ENCODE results near the gene SMG6.

Gene SMG6

DNA sequence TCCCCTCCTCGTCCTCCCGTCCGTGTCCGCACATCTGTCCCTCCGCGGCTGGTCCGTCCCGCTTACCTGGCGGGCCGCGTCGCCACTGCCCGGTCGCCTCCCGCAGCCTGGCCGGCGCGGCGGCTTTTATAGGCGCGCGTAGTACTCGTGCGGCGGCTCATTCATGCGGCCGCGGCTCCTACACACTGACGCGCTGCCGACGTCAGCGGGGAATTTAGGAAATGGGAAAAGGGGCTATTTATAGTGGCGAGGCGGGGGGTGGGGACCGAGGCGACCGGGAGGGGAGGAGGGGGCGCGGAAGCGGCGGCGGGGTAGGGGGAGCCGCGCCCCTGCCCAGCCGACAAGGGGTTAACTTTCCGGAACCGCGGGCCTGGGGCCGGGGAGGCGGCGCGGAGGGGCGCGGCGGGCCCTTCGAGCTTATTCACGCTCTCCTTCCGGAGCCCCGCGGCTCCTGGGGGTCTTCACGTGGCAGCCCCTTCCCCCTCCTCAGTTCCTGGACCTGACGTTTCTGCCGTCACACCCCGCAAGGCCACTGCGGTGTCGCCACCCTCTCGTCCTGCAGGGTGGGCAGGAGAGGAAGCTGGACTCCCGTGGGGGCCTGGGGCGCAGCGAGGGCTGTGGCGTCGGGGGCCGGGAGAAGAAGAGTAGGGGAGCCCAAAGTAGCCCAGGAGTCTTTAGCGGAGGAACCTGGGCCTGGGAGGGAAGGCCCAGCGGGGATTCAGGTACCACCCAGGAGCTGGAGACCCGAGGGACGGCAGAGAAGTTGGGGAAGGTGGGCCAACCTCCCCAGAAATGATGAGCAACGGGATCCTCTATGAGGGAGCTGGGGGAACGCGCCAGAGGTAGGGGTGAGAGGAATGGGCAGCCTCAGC, 252.3 kb downstream of the SMG6 start:
- in situ Hi-C loops (cut with MboI; ENCODE audit: low sequenced_read_pairs, unreplicated experiment), result no loop called here
- TF ChIP-seq, protein P1, sequence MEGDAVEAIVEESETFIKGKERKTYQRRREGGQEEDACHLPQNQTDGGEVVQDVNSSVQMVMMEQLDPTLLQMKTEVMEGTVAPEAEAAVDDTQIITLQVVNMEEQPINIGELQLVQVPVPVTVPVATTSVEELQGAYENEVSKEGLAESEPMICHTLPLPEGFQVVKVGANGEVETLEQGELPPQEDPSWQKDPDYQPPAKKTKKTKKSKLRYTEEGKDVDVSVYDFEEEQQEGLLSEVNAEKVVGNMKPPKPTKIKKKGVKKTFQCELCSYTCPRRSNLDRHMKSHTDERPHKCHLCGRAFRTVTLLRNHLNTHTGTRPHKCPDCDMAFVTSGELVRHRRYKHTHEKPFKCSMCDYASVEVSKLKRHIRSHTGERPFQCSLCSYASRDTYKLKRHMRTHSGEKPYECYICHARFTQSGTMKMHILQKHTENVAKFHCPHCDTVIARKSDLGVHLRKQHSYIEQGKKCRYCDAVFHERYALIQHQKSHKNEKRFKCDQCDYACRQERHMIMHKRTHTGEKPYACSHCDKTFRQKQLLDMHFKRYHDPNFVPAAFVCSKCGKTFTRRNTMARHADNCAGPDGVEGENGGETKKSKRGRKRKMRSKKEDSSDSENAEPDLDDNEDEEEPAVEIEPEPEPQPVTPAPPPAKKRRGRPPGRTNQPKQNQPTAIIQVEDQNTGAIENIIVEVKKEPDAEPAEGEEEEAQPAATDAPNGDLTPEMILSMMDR (IDR thresholded peaks at IDR 0.05; ENCODE audit: borderline replicate concordance, control extremely low read depth, extremely low read depth, insufficient read depth, missing control alignments), result no peak
- DNase-seq (ENCODE audit: low spot score), result no peak

DNA sequence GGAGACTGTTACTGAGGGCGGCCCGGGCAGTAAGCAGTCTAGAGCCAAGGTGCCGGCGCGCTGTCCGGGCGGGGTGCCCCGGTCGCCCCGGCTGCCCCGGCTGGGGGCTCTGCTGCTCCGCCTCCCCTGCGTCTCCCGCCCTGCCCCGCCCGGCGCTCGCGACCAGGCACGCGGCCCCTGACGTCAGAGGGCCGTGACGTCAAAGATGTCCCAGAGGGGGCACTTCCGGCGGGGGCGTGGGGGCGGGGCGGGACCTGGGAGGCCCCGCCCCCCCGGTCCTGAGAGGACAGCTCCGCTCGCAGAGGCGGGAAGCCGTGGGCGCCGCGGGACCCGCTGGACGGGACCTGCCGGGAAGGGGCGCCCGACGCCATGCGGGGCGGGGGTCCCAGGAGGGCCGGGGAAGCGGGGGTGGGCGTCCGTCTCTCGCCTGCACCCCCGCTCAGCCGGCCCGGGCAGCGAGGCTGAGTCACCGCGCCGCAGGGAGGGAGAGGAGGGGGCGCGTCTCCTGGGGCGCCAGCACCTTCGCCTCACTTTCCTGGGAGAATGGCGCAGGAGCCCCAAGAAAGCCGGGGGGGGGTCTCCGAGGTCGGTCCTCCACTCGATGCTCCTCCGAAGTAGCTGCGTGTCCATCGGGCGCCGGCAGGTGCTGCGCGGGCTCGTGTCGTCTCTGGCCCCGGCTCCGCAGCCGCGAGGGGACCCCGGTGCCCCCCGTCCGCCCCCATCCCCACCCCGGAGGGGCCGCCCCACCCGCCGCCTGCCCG, 253.1 kb downstream of the SMG6 start:
- TF ChIP-seq, protein P1 (IDR thresholded peaks at IDR 0.05; ENCODE audit: borderline replicate concordance, control extremely low read depth, extremely low read depth, insufficient read depth, missing control alignments), result no peak
- in situ Hi-C loops (cut with MboI; ENCODE audit: low sequenced_read_pairs, unreplicated experiment), result no loop called here
- DNase-seq (ENCODE audit: low spot score), result peak; percentile 80

DNA sequence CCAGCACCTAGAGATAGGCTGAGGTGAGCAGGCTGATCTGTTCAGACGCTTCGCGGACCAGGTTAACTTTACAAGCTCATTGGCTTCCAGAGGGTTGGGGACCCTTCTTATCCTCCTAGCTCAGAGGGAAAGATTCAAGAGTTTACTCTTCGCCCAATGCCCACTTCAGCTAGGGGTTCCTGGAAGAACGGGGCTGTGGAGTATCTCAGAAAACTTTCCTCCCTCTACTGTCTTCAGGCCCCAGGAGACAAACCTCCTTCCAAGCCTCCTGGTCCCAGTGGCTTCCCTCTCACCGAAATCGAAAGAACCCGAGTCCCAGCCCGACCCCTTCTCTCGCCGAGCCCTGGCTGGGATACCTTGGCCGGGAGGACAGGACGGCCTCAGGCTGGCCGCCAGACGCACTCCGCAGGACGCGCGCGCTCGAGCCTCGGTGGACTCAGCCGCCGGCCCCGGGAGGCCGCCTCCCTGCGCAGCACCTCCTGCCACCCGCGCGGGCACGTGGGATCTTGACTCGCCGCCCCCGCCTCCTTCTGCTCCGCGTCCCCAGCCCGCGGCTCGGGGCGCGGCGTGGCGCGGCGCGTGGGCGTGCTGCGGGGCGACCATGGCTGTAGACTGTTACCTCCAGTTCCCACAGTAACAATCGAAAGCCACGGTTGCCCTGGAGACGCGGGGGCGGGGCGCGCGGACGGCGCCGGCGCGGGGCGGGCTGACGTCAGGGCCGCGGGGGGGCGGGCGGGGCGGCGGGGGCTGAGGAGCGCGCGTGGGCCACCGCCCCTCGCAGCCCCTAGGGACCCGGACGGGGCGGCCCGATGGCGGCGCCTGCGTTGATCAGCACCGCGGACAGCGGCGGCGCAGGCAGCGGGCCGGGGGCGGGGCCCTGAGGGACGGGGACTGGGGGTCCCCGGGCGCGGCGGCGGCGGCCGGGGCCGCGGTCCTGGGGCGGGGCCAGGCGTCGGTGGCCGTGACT, 254.0 kb downstream of the SMG6 start:
- in situ Hi-C loops (cut with MboI; ENCODE audit: low sequenced_read_pairs, unreplicated experiment), result loop anchor here (25.0 kb wide), 1 partner anchor 337 kb away; the partner anchor contains the start of genes TLCD2 and WDR81
- TF ChIP-seq, protein P1 (IDR thresholded peaks at IDR 0.05; ENCODE audit: borderline replicate concordance, control extremely low read depth, extremely low read depth, insufficient read depth, missing control alignments), result no peak
- DNase-seq (ENCODE audit: low spot score), result peak; percentile 91

DNA sequence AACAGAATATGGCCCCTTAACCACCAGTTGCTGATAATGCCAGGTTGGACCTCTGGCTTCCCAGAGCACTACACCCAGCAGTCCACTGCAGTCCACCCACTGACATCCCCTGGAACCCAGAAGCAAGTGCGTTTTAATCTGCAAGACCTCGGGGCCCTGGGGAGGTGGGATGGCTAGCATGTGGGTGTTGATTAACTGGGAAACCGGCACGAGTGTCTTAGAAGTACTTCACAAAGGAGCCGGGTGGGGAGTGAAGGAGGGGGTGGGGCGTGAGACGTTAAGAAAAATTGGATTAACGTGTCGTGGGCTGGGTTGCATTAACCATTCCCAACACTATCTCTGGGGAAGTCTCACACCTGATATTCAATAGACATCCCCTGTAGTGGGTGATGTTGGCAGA, 254.8 kb downstream of the SMG6 start:
- in situ Hi-C loops (cut with MboI; ENCODE audit: low sequenced_read_pairs, unreplicated experiment), result loop anchor here (25.0 kb wide), 1 partner anchor 337 kb away; the partner anchor contains the start of genes TLCD2 and WDR81
- no peak for DNase-seq (ENCODE audit: low spot score)
- TF ChIP-seq, protein P1 (IDR thresholded peaks at IDR 0.05; ENCODE audit: borderline replicate concordance, control extremely low read depth, extremely low read depth, insufficient read depth, missing control alignments), result no peak

DNA sequence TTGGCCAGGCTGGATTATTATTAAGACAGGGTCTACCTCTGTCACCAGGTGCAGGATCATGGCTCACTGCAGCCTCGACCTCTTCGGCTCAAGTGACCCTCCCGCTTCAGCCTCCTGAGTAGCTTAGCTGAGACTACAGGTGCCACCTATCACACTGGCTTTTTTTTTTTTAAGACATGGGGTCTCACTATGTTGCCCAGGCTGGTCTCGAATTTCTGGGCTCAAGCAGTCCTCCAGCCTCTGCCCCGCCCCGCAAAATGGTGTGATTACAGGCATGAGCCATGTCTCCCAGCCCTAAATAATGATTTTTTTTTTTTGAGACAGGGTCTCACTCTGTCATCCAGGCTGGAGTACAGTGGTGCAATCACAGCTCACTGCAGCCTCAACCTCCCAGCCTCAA, 256.0 kb downstream of the SMG6 start:
- no peak for DNase-seq (ENCODE audit: low spot score)
- in situ Hi-C loops (cut with MboI; ENCODE audit: low sequenced_read_pairs, unreplicated experiment), result loop anchor here (25.0 kb wide), 1 partner anchor 335 kb away; the partner anchor contains the start of genes TLCD2 and WDR81
- TF ChIP-seq, protein P1 (IDR thresholded peaks at IDR 0.05; ENCODE audit: borderline replicate concordance, control extremely low read depth, extremely low read depth, insufficient read depth, missing control alignments), result no peak

All from GM13976 (cell line).